SK-N-SH (cell line): ENCODE data around the gene CADM3. TPM values are rescaled to one million over a fixed set of nuclear protein-coding genes. Genes with fewer than 3 reads are reported as not detected.

Source experiments
- CTCF ChIA-PET: fragments of 300-600, 350-600 bp; formaldehyde crosslinking; extraction: SDS; loops from one replicate; lab custom pipeline; 2021; lab: Yijun Ruan, JAX
- POLR2A ChIA-PET: fragments of 350-600 bp; sonication (Branson Sonifier 250); formaldehyde crosslinking; extraction: SDS; loops from one replicate; lab custom pipeline; 2020; ENCODE audit warnings: antibody characterized with exemption, inconsistent platforms; lab: Yijun Ruan, JAX
- DNase-seq: peaks from one replicate; pipeline ENCODE4 v3.0.0; 2012
- H2AFZ ChIP-seq: fragments of 200-600 bp; sonication (generic); 2 replicates; pipeline ENCODE4 v1.8.1; 2016; ENCODE audit warnings: antibody characterized with exemption, mild to moderate bottlenecking, low read depth
- H3F3A ChIP-seq: fragments of 200-600 bp; sonication (generic); replicated peaks from 2 replicates; pipeline ENCODE3; 2016; ENCODE audit warnings: antibody characterized with exemption, mild to moderate bottlenecking; ENCODE audit not compliant: insufficient read depth
- H3K27ac ChIP-seq, 2 experiments: fragments of 200-500 bp in 1 of 2; fragments of 200-600 bp in 1 of 2; sonication (Bioruptor generic) in 1 of 2; sonication (generic), shearing (Covaris generic) in 1 of 2; 2 replicates each; pipeline versions ENCODE4 v1.5.1 to v1.6.1; 2014 to 2016; ENCODE audit warnings: low read depth in 2 of 2, inconsistent platforms in 1 of 2, low read length in 1 of 2, mild to moderate bottlenecking in 1 of 2, mixed read lengths in 1 of 2
- H3K27me3 ChIP-seq: fragments of 200-600 bp; sonication (generic), shearing (Covaris generic); 2 replicates; pipeline ENCODE4 v1.6.1; 2016; ENCODE audit warnings: mixed run types; ENCODE audit not compliant: insufficient read depth
- H3K36me3 ChIP-seq, 2 experiments: fragments of 200-500 bp in 1 of 2; fragments of 200-600 bp in 1 of 2; sonication (Bioruptor generic) in 1 of 2; sonication (generic) in 1 of 2; replicated peaks in 1 of 2; 2 replicates each; pipeline versions ENCODE3 to v1.5.1; 2014 to 2016; ENCODE audit warnings: low read length in 1 of 2, mild to moderate bottlenecking in 1 of 2; ENCODE audit not compliant: insufficient read depth in 2 of 2, control insufficient read depth in 1 of 2
- H3K4me1 ChIP-seq, 2 experiments: fragments of 200-500 bp in 1 of 2; fragments of 200-600 bp in 1 of 2; sonication (Bioruptor generic) in 1 of 2; sonication (generic), shearing (Covaris generic) in 1 of 2; 2 replicates each; pipeline versions ENCODE4 v1.5.1 to v1.6.1; 2014 to 2016; ENCODE audit warnings: low read depth in 1 of 2, low read length in 1 of 2, mixed run types in 1 of 2; ENCODE audit not compliant: insufficient read depth in 2 of 2, control insufficient read depth in 1 of 2
- H3K4me2 ChIP-seq: fragments of 200-600 bp; sonication (generic), shearing (Covaris generic); 2 replicates; pipeline ENCODE4 v1.6.1; 2017; ENCODE audit warnings: mixed run types
- H3K4me3 ChIP-seq, 2 experiments: fragments of 200-500 bp in 1 of 2; fragments of 200-600 bp in 1 of 2; sonication (Bioruptor generic) in 1 of 2; sonication (generic), shearing (Covaris generic) in 1 of 2; 2 replicates each; pipeline versions ENCODE4 v1.5.1 to v1.8.1; 2014 to 2016; ENCODE audit warnings: low read depth in 2 of 2, inconsistent platforms in 1 of 2, low read length in 1 of 2, mild to moderate bottlenecking in 1 of 2, mixed read lengths in 1 of 2, moderate library complexity in 1 of 2
- H3K79me2 ChIP-seq: fragments of 200-600 bp; sonication (generic); 2 replicates; pipeline ENCODE4 v1.8.1; 2017; ENCODE audit warnings: mild to moderate bottlenecking; ENCODE audit not compliant: insufficient read depth
- H3K9ac ChIP-seq: fragments of 200-600 bp; sonication (generic); 2 replicates; pipeline ENCODE4 v1.6.1; 2017; ENCODE audit warnings: mixed run types
- H3K9me2 ChIP-seq: fragments of 200-600 bp; sonication (generic); 2 replicates; pipeline ENCODE4 v1.6.1; 2017; ENCODE audit warnings: mixed run types
- H3K9me3 ChIP-seq: fragments of 200-600 bp; sonication (generic); 2 replicates; pipeline ENCODE4 v1.6.1; 2017; ENCODE audit warnings: mixed run types, mild to moderate bottlenecking, moderate library complexity
- H4K20me1 ChIP-seq: fragments of 200-600 bp; sonication (generic); 2 replicates; pipeline ENCODE4 v1.6.1; 2017; ENCODE audit warnings: mild to moderate bottlenecking, mixed run types; ENCODE audit not compliant: insufficient read depth
- CHD2 ChIP-seq: fragments of 150-350 bp; IDR thresholded peaks from 2 replicates; pipeline ENCODE4 v1.6.1; 2018; ENCODE audit warnings: low read length; ENCODE audit not compliant: partially characterized antibody
- EP300 ChIP-seq, 2 experiments: IDR thresholded peaks; 2 replicates each; pipeline versions ENCODE4 v1.4.0 to v1.6.1; 2012; ENCODE audit warnings: borderline replicate concordance in 1 of 2, low read depth in 1 of 2, low read length in 1 of 2
- EZH2phosphoT487 ChIP-seq: fragments of 200-600 bp; sonication (generic); IDR thresholded peaks from 2 replicates; pipeline ENCODE4 v1.6.1; 2017; ENCODE audit warnings: low read depth, mixed run types, mild to moderate bottlenecking, antibody characterized with exemption, moderate library complexity, borderline replicate concordance
- FOSL2 ChIP-seq: IDR thresholded peaks from 2 replicates; pipeline ENCODE4 v1.4.0; 2012; ENCODE audit warnings: low read depth, mild to moderate bottlenecking, moderate library complexity, borderline replicate concordance
- FOXM1 ChIP-seq: IDR thresholded peaks from 2 replicates; pipeline ENCODE4 v1.4.0; 2012; ENCODE audit warnings: low read depth, mild to moderate bottlenecking
- GABPA ChIP-seq: IDR thresholded peaks from 2 replicates; pipeline ENCODE4 v1.4.0; 2012; ENCODE audit warnings: low read depth, mild to moderate bottlenecking
- GATA2 ChIP-seq: sonication (generic); formaldehyde crosslinking; IDR thresholded peaks from 2 replicates; pipeline ENCODE4 v1.5.0; 2020; ENCODE audit warnings: mild to moderate bottlenecking, missing genetic modification reagents
- MEF2A ChIP-seq: IDR thresholded peaks from 2 replicates; pipeline ENCODE4 v1.4.0; 2012; ENCODE audit warnings: low read depth, borderline replicate concordance
- MXI1 ChIP-seq: IDR thresholded peaks from 2 replicates; pipeline ENCODE4 v1.6.1; 2012; ENCODE audit warnings: mild to moderate bottlenecking, low read depth, low read length, improper control_type of control experiment
- NRF1 ChIP-seq: IDR thresholded peaks from 2 replicates; pipeline ENCODE4 v1.6.1; 2012; ENCODE audit warnings: low read depth, mild to moderate bottlenecking, low read length
- RCOR1 ChIP-seq: fragments of 150-350 bp; IDR thresholded peaks from 2 replicates; pipeline ENCODE4 v1.6.1; 2017; ENCODE audit warnings: antibody characterized with exemption, low read length
- SIN3A ChIP-seq: IDR thresholded peaks from 2 replicates; pipeline ENCODE4 v1.6.1; 2012; ENCODE audit warnings: low read depth, mild to moderate bottlenecking, low read length, moderate library complexity, borderline replicate concordance
- TCF12 ChIP-seq: IDR thresholded peaks from 2 replicates; pipeline ENCODE4 v1.4.0; 2012
- WGBS: methylation state at CpG from one replicate; pipeline ENCODE4 v1.1.6; 2017; ENCODE audit warnings: low lambda C conversion rate; 5-methylcytosine and 5-hydroxymethylcytosine counted together
- polyA plus RNA-seq, 3 experiments: library from polyadenylated mRNA; depleted of rRNA; stranded (reverse); fragments of >200 nt; gene quantifications; 2 replicates each; pipeline ENCODE4 v1.2.3, GENCODE V29; 2012
- TF ChIP-seq, protein P1 (sequence below): IDR thresholded peaks from 2 replicates; pipeline ENCODE4 v1.4.0; 2012; ENCODE audit warnings: low read depth, borderline replicate concordance
- TF ChIP-seq, protein P2 (sequence below): IDR thresholded peaks from 2 replicates; pipeline ENCODE4 v1.4.0; 2012; ENCODE audit warnings: low read depth
- TF ChIP-seq, protein P3 (sequence below): fragments of 150-350 bp; IDR thresholded peaks from 2 replicates; pipeline ENCODE4 v1.6.1; 2017; ENCODE audit warnings: antibody characterized with exemption, low read length, low read depth, borderline replicate concordance
- TF ChIP-seq, protein P4 (sequence below): IDR thresholded peaks from 2 replicates; pipeline ENCODE4; 2012

CADM3 gene
- polyA plus RNA-seq, 1 of the 3 experiments (the other 2 are of a cell fraction): 0.94 TPM

DNA sequence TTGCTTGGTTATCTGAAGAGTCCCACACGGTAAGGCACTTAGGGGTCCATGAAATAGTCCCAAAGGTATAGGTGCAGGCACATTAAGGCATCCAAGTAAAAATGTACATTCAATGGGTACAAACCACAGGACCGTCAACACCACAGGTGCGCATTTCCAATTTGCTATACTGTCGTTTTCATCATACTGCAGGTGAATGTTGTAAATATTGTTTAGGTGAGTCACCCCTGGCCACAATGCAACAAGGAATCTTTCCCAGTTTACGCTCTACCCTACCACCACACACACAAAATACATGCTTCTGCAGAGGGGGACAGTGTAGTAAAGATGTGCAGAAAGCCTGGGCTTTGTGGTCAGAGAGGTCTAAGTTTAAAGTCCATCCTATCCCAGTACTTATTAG lies 13.7 kb downstream of the CADM3 start:
- H3K4me3 ChIP-seq: no peak overlapping the region

DNA sequence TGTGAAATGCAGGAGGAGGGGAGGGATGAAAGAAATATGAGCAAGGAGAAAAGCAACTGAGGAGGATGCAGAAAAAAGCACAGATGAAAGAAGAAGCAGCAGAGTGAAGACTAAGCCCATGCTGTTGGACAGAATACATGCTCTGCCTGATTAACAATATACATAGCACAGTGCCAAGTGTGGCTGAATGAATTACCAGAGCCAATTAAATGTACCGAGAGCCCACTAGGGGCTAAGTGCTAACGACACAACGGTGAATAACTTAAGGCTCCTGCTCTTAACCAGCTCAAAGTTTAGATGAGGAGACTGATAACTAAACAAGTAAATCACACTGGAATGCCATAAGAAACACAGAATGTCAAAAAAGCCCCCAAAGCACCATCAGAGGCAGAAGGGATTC lies 15.6 kb downstream of the CADM3 start:
- no peak overlapping the region for H2AFZ ChIP-seq
- no peaks in the 10 kb centered on the region for H3F3A ChIP-seq
- no peaks in the 10 kb centered on the region; the same call in 1 of the 2 replicates for H3K27me3 ChIP-seq
- H3K4me2 ChIP-seq: no peak overlapping the region
- no peaks in the 10 kb centered on the region for H3K9me3 ChIP-seq
- H3K79me2 ChIP-seq: no peaks in the 10 kb centered on the region
- H3K9ac ChIP-seq: no peak overlapping the region
- DNase-seq: no peak
- no peaks in the 10 kb centered on the region for H3K36me3 ChIP-seq
- H3K4me3 ChIP-seq: no peak overlapping the region
- CTCF ChIA-PET: no interaction called here
- POLR2A ChIA-PET: no interaction called here
- no peak overlapping the region for H3K27ac ChIP-seq
- H4K20me1 ChIP-seq: no peaks in the 10 kb centered on the region
- WGBS: 63% methylated on average over 3 of the region's 3 CpGs
- no peaks in the 10 kb centered on the region for H3K9me2 ChIP-seq
- TF ChIP-seq MXI1: no peak
- TF ChIP-seq, protein P1, sequence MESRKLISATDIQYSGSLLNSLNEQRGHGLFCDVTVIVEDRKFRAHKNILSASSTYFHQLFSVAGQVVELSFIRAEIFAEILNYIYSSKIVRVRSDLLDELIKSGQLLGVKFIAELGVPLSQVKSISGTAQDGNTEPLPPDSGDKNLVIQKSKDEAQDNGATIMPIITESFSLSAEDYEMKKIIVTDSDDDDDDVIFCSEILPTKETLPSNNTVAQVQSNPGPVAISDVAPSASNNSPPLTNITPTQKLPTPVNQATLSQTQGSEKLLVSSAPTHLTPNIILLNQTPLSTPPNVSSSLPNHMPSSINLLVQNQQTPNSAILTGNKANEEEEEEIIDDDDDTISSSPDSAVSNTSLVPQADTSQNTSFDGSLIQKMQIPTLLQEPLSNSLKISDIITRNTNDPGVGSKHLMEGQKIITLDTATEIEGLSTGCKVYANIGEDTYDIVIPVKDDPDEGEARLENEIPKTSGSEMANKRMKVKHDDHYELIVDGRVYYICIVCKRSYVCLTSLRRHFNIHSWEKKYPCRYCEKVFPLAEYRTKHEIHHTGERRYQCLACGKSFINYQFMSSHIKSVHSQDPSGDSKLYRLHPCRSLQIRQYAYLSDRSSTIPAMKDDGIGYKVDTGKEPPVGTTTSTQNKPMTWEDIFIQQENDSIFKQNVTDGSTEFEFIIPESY: no peak
- TF ChIP-seq, protein P2, sequence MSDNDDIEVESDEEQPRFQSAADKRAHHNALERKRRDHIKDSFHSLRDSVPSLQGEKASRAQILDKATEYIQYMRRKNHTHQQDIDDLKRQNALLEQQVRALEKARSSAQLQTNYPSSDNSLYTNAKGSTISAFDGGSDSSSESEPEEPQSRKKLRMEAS: no peak
- H3K4me1 ChIP-seq: no peaks in the 10 kb centered on the region

More for the DNA sequence above, 13.7 kb downstream of the CADM3 start:
- no peak for DNase-seq
- no peak overlapping the region for H3K9ac ChIP-seq
- H3K4me2 ChIP-seq: no peak overlapping the region
- ChIA-PET CTCF (interaction anchor here (1.2 to 5.9 kb wide), 4 partner anchors 12 to 42 kb away, joined by 3 to 34 read pairs (median 4); no protein-coding TSS in a partner anchor), POLR2A (no interaction called here)
- H3K9me2 ChIP-seq: no peaks in the 10 kb centered on the region
- WGBS: 54% methylated on average over 5 of the region's 5 CpGs
- H3K79me2 ChIP-seq: no peaks in the 10 kb centered on the region
- TF ChIP-seq TCF12 (no peak), SIN3A (no peak), GABPA (no peak), CHD2 (no peak), FOSL2 (no peak), MEF2A (no peak), GATA2 (no peak), MXI1 (no peak), NRF1 (no peak), EZH2phosphoT487 (no peak), EP300 (IDR thresholded peaks at IDR 0.05; ENCODE audit: borderline replicate concordance in 1 of 2, low read depth in 1 of 2, low read length in 1 of 2) (no peak), RCOR1 (no peak), FOXM1 (no peak)
- TF ChIP-seq, protein P1: no peak
- TF ChIP-seq, protein P3, sequence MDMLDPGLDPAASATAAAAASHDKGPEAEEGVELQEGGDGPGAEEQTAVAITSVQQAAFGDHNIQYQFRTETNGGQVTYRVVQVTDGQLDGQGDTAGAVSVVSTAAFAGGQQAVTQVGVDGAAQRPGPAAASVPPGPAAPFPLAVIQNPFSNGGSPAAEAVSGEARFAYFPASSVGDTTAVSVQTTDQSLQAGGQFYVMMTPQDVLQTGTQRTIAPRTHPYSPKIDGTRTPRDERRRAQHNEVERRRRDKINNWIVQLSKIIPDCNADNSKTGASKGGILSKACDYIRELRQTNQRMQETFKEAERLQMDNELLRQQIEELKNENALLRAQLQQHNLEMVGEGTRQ: no peak
- TF ChIP-seq, protein P2: no peak
- TF ChIP-seq, protein P4, sequence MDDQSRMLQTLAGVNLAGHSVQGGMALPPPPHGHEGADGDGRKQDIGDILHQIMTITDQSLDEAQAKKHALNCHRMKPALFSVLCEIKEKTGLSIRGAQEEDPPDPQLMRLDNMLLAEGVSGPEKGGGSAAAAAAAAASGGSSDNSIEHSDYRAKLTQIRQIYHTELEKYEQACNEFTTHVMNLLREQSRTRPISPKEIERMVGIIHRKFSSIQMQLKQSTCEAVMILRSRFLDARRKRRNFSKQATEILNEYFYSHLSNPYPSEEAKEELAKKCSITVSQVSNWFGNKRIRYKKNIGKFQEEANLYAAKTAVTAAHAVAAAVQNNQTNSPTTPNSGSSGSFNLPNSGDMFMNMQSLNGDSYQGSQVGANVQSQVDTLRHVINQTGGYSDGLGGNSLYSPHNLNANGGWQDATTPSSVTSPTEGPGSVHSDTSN: no peak
- no peak overlapping the region for H3K27ac ChIP-seq
- no peaks in the 10 kb centered on the region; the same call in 1 of the 2 replicates for H3K27me3 ChIP-seq
- H3K36me3 ChIP-seq: no peaks in the 10 kb centered on the region
- H3K4me1 ChIP-seq: no peaks in the 10 kb centered on the region
- H3K9me3 ChIP-seq: no peaks in the 10 kb centered on the region
- no peaks in the 10 kb centered on the region for H4K20me1 ChIP-seq
- H2AFZ ChIP-seq: no peak overlapping the region
- H3F3A ChIP-seq: no peaks in the 10 kb centered on the region
